ENCODE data around the gene VAV3.

- TF ChIP-seq CTCF (IDR thresholded peaks at IDR 0.05 in 8 of 11, conservative IDR thresholded peaks at IDR 0.05 in 3 of 11), result no peak
- TF ChIP-seq POLR2A (IDR thresholded peaks at IDR 0.05), result no peak
- no peak for TF ChIP-seq POLR2AphosphoS5 (IDR thresholded peaks at IDR 0.05)
Observed at GRCh38 chr1:108000184-108000583, 35.2 kb upstream of the VAV3 start.

All from spleen (tissue), 7 donors.